IMR-90 (cell line): ENCODE data around the gene CYB561A3. TPM values are rescaled to one million over a fixed set of nuclear protein-coding genes. Genes with fewer than 3 reads are reported as not detected.

ENCODE experiments used
- ATAC-seq: fragments of 200-7000 bp; cut with Tn5 transposase; 2 replicates; pipeline ENCODE4 v1.9.1; 2020; ENCODE audit warnings: low read depth, mild to moderate bottlenecking, moderate library complexity
- BruUV-seq: library from RNA; stranded (reverse); fragments of 400-500 nt; replicated peaks from 2 replicates; lab custom pipeline; 2021; lab: Mats Ljungman, UMichigan
- CTCF ChIA-PET: fragments of 300-600 bp; formaldehyde crosslinking; extraction: SDS; loops from one replicate; lab custom pipeline; 2021; ENCODE audit warnings: antibody characterized with exemption; lab: Yijun Ruan, JAX
- POLR2A ChIA-PET: fragments of 300-600 bp; sonication (Branson Sonifier 250); formaldehyde crosslinking; loops from one replicate; lab custom pipeline; 2022; ENCODE audit warnings: antibody characterized with exemption; ENCODE audit not compliant: unreplicated experiment; lab: Charles Lee
- DNase-seq: peaks from one replicate; pipeline ENCODE4 v3.0.0; 2013
- H2AFZ ChIP-seq: replicated peaks from 2 replicates; pipeline ENCODE3; 2013; ENCODE audit warnings: low read length, mild to moderate bottlenecking; ENCODE audit not compliant: poor library complexity
- H2AK5ac ChIP-seq: 2 replicates; pipeline ENCODE4 v1.6.1; 2013; ENCODE audit warnings: low read depth, low read length, inconsistent platforms
- H2AK9ac ChIP-seq: replicated peaks from 2 replicates; pipeline ENCODE3; 2013; ENCODE audit warnings: mild to moderate bottlenecking, low read depth, low read length, moderate library complexity; ENCODE audit not compliant: poor library complexity
- H2BK120ac ChIP-seq: 2 replicates; pipeline ENCODE4 v1.6.1; 2013; ENCODE audit warnings: low read depth, low read length, inconsistent platforms
- H2BK15ac ChIP-seq: 3 replicates; pipeline ENCODE4 v1.6.1; 2013; ENCODE audit warnings: low read depth, low read length, inconsistent platforms
- H2BK20ac ChIP-seq: 2 replicates; pipeline ENCODE4 v1.6.1; 2013; ENCODE audit warnings: low read depth, mild to moderate bottlenecking, inconsistent platforms, low read length, moderate library complexity
- H2BK5ac ChIP-seq: 2 replicates; pipeline ENCODE4 v1.6.1; 2013; ENCODE audit warnings: mild to moderate bottlenecking, low read depth, low read length, inconsistent platforms; ENCODE audit not compliant: poor library complexity, severe bottlenecking
- H3K14ac ChIP-seq: replicated peaks from 2 replicates; pipeline ENCODE4 v1.6.1; 2013; ENCODE audit warnings: low read depth, low read length, inconsistent platforms
- H3K18ac ChIP-seq: 2 replicates; pipeline ENCODE4 v1.6.1; 2013; ENCODE audit warnings: low read depth, low read length, control low read depth
- H3K23ac ChIP-seq: 2 replicates; pipeline ENCODE4 v1.6.1; 2013; ENCODE audit warnings: low read depth, low read length, inconsistent platforms
- H3K27ac ChIP-seq: 2 replicates; pipeline ENCODE4 v1.5.1; 2013; ENCODE audit warnings: mild to moderate bottlenecking, control low read depth, low read length; ENCODE audit not compliant: insufficient read depth
- H3K27me3 ChIP-seq: 2 replicates; pipeline ENCODE4 v1.6.1; 2013; ENCODE audit warnings: low read length; ENCODE audit not compliant: control insufficient read depth, insufficient read depth
- H3K36me3 ChIP-seq: 2 replicates; pipeline ENCODE4 v1.6.1; 2013; ENCODE audit warnings: low read length, mixed read lengths; ENCODE audit not compliant: control insufficient read depth, insufficient read depth
- H3K4ac ChIP-seq: 2 replicates; pipeline ENCODE4 v1.6.1; 2013; ENCODE audit warnings: low read depth, low read length, inconsistent platforms
- H3K4me1 ChIP-seq: 2 replicates; pipeline ENCODE4 v1.6.1; 2013; ENCODE audit warnings: low read length, mixed read lengths; ENCODE audit not compliant: control insufficient read depth, insufficient read depth
- H3K4me2 ChIP-seq: 2 replicates; pipeline ENCODE4 v1.6.1; 2013; ENCODE audit warnings: low read depth, mild to moderate bottlenecking, control low read depth, low read length, moderate library complexity
- H3K4me3 ChIP-seq: 2 replicates; pipeline ENCODE4 v1.5.1; 2013; ENCODE audit warnings: low read depth, mild to moderate bottlenecking, control low read depth, low read length, moderate library complexity; ENCODE audit not compliant: insufficient read depth
- H3K56ac ChIP-seq: 2 replicates; pipeline ENCODE4 v1.6.1; 2013; ENCODE audit warnings: low read length, inconsistent platforms; ENCODE audit not compliant: insufficient read depth; ENCODE audit errors: extremely low read depth
- H3K79me1 ChIP-seq, 2 experiments: 2 replicates each; pipeline ENCODE4 v1.6.1; 2013; ENCODE audit warnings: low read length in 2 of 2, inconsistent platforms in 1 of 2, low read depth in 1 of 2
- H3K9ac ChIP-seq: 2 replicates; pipeline ENCODE4 v1.6.1; 2013; ENCODE audit warnings: low read depth, low read length, control low read depth
- H3K9me1 ChIP-seq: 2 replicates; pipeline ENCODE4 v1.6.1; 2013; ENCODE audit warnings: low read length, inconsistent platforms; ENCODE audit not compliant: insufficient read depth
- H3K9me3 ChIP-seq: 2 replicates; pipeline ENCODE4 v1.6.1; 2013; ENCODE audit warnings: low read length; ENCODE audit not compliant: control insufficient read depth, insufficient read depth
- H4K20me1 ChIP-seq: 2 replicates; pipeline ENCODE4 v1.6.1; 2013; ENCODE audit warnings: low read length, inconsistent platforms; ENCODE audit not compliant: insufficient read depth
- H4K5ac ChIP-seq: 2 replicates; pipeline ENCODE4 v1.6.1; 2013; ENCODE audit warnings: mild to moderate bottlenecking, low read depth, low read length, control low read depth
- H4K8ac ChIP-seq, 2 experiments: 2 replicates each; pipeline ENCODE4 v1.6.1; 2013; ENCODE audit warnings: low read depth in 2 of 2, low read length in 2 of 2, control low read depth in 1 of 2, inconsistent platforms in 1 of 2
- H4K91ac ChIP-seq: 2 replicates; pipeline ENCODE4 v1.6.1; 2013; ENCODE audit warnings: low read depth, low read length, inconsistent platforms; ENCODE audit not compliant: insufficient read depth
- BHLHE40 ChIP-seq: fragments of 150-350 bp; IDR thresholded peaks from 2 replicates; pipeline ENCODE4 v1.6.1; 2016; ENCODE audit warnings: mild to moderate bottlenecking, low read depth, low read length
- CEBPB ChIP-seq: IDR thresholded peaks from 2 replicates; pipeline ENCODE4 v1.6.1; 2012; ENCODE audit warnings: low read depth, low read length, improper control_type of control experiment
- CHD1 ChIP-seq: IDR thresholded peaks from 2 replicates; pipeline ENCODE4 v1.6.1; 2012; ENCODE audit warnings: low read depth, low read length, improper control_type of control experiment
- CTCF ChIP-seq: conservative IDR thresholded peaks from 2 replicates; pipeline ENCODE4 v1.5.1; 2012; ENCODE audit warnings: mild to moderate bottlenecking, low read depth, low read length, improper control_type of control experiment
- ELK1 ChIP-seq: fragments of 150-350 bp; IDR thresholded peaks from 2 replicates; pipeline ENCODE4 v1.6.1; 2016; ENCODE audit warnings: low read depth, mild to moderate bottlenecking, low read length, moderate library complexity, borderline replicate concordance
- FOS ChIP-seq: fragments of 150-350 bp; IDR thresholded peaks from 2 replicates; pipeline ENCODE4 v1.6.1; 2016; ENCODE audit warnings: low read depth, low read length
- MAFK ChIP-seq: IDR thresholded peaks from 2 replicates; pipeline ENCODE4 v1.6.1; 2012; ENCODE audit warnings: low read depth, low read length, improper control_type of control experiment
- MAZ ChIP-seq: IDR thresholded peaks from 2 replicates; pipeline ENCODE4 v1.6.1; 2012; ENCODE audit warnings: low read depth, mild to moderate bottlenecking, low read length, improper control_type of control experiment, moderate library complexity, borderline replicate concordance
- MXI1 ChIP-seq: IDR thresholded peaks from 2 replicates; pipeline ENCODE4 v1.6.1; 2012; ENCODE audit warnings: low read depth, mild to moderate bottlenecking, low read length, moderate library complexity, borderline replicate concordance
- NFE2L2 ChIP-seq: fragments of 150-350 bp; IDR thresholded peaks from 2 replicates; pipeline ENCODE4 v1.6.1; 2016; ENCODE audit warnings: low read depth, mild to moderate bottlenecking, low read length
- POLR2A ChIP-seq: IDR thresholded peaks from 2 replicates; pipeline ENCODE4 v1.6.1; 2012; ENCODE audit warnings: mild to moderate bottlenecking, low read depth, low read length
- RAD21 ChIP-seq: IDR thresholded peaks from 2 replicates; pipeline ENCODE4 v1.6.1; 2012; ENCODE audit warnings: low read length, improper control_type of control experiment
- RCOR1 ChIP-seq: IDR thresholded peaks from 2 replicates; pipeline ENCODE4 v1.6.1; 2012; ENCODE audit warnings: mild to moderate bottlenecking, low read length, improper control_type of control experiment; ENCODE audit not compliant: insufficient replicate concordance
- RFX5 ChIP-seq: IDR thresholded peaks from 2 replicates; pipeline ENCODE4 v1.8.0; 2012; ENCODE audit warnings: low read depth, mild to moderate bottlenecking, low read length, moderate library complexity
- SMC3 ChIP-seq: fragments of 150-350 bp; IDR thresholded peaks from 2 replicates; pipeline ENCODE4 v1.6.1; 2016; ENCODE audit warnings: low read depth, mild to moderate bottlenecking, antibody characterized with exemption, low read length, moderate library complexity
- USF2 ChIP-seq: fragments of 150-350 bp; IDR thresholded peaks from 2 replicates; pipeline ENCODE4 v1.6.1; 2017; ENCODE audit warnings: mild to moderate bottlenecking, antibody characterized with exemption, low read length, low read depth
- WGBS, 2 experiments: methylation state at CpG; one replicate each; pipeline versions ENCODE4 v1.1.5 to v1.1.7; 2013; ENCODE audit warnings: missing lambda C conversion rate in 2 of 2; ENCODE audit not compliant: insufficient read length in 1 of 2; ENCODE audit errors: extremely low coverage in 2 of 2; 5-methylcytosine and 5-hydroxymethylcytosine counted together
- dilution Hi-C: fragments of 300-500 bp; cut with HindIII; formaldehyde crosslinking; loops from one replicate; pipeline ENCODE4 v1.14.3; 2018; ENCODE audit warnings: low sequenced_read_pairs; ENCODE audit not compliant: unreplicated experiment
- in situ Hi-C: fragments of 300-500 bp; cut with MboI; formaldehyde crosslinking; loops from 3 replicates; pipeline ENCODE4 v1.14.3; 2019; ENCODE audit warnings: low sequenced_read_pairs, inconsistent platforms, mixed read lengths
- intact Hi-C: fragments of 100-400 bp; cut with micrococcal nuclease; formaldehyde crosslinking; loops from 2 replicates; pipeline ENCODE4 v1.10.0; 2022
- polyA plus RNA-seq, 3 experiments: library from polyadenylated mRNA; depleted of rRNA; stranded (reverse); fragments of >200 nt; gene quantifications; 2 replicates each; pipeline ENCODE4 v1.2.3, GENCODE V29; 2012; ENCODE audit warnings: low replicate concordance in 1 of 3
- total RNA-seq: library from RNA; depleted of rRNA; stranded (reverse); fragments of >200 nt; gene quantifications from 2 replicates; pipeline ENCODE4 v1.2.3, GENCODE V29; 2012

CYB561A3 gene
- total and polyA plus RNA-seq, 2 of the 4 experiments (the other 2 are of a cell fraction), result 13.6 to 39.2 TPM

GRCh38 chr11:61339490-61339878 lies 22.2 kb downstream of the CYB561A3 start:
- BruUV-seq, result no TSS peak
- POLR2A ChIA-PET, result no interaction called here

More at GRCh38 chr11:61339490-61339878, 22.2 kb downstream of the CYB561A3 start:
- no peak overlapping the region for H3K18ac ChIP-seq
- H3K56ac ChIP-seq, result no peak overlapping the region
- no peak overlapping the region for H3K4ac ChIP-seq
- H3K9ac ChIP-seq, result no peak overlapping the region
- H2AK5ac ChIP-seq, result no peak overlapping the region
- H3K36me3 ChIP-seq, result peaks cover 14% of the 10 kb centered on the region
- TF ChIP-seq RFX5 (no peak), MAZ (no peak), SMC3 (no peak), USF2 (no peak), POLR2A (no peak), RAD21 (no peak), RCOR1 (no peak), MAFK (no peak), ELK1 (no peak), BHLHE40 (no peak), FOS (no peak), NFE2L2 (no peak), MXI1 (no peak), CEBPB (no peak), CHD1 (no peak), CTCF (no peak)
- H4K20me1 ChIP-seq, result no peaks in the 10 kb centered on the region
- H3K27ac ChIP-seq, result no peak overlapping the region
- H3K4me1 ChIP-seq, result peaks cover 2% of the 10 kb centered on the region
- CTCF ChIA-PET, result no interaction called here
- no peak overlapping the region for H3K14ac ChIP-seq
- H2BK120ac ChIP-seq, result no peak overlapping the region
- H4K5ac ChIP-seq, result no peak overlapping the region
- H2BK15ac ChIP-seq, result no peak overlapping the region
- no peak overlapping the region for H4K91ac ChIP-seq
- H4K8ac ChIP-seq, result no peak overlapping the region
- DNase-seq, result no peak
- no peak overlapping the region for H3K4me2 ChIP-seq
- H2BK5ac ChIP-seq, result no peak overlapping the region
- no peak overlapping the region for H2BK20ac ChIP-seq
- peak overlapping the region; percentile 42 for H2AK9ac ChIP-seq
- in situ Hi-C loops (loop anchor here (5.0 kb wide), 1 partner anchor 48 kb away; no protein-coding TSS in a partner anchor), intact Hi-C loops (loop anchor here (10.0 kb wide), 1 partner anchor 295 kb away; no protein-coding TSS in a partner anchor), dilution Hi-C loops (no loop called here)
- H2AFZ ChIP-seq, result peak overlapping the region; percentile 32
- WGBS, 2 experiments, result 86% methylated on average over 3 of the region's 4 CpGs; no CpG with 5 or more reads in 1 of the 2 experiments
- H3K27me3 ChIP-seq, result no peaks in the 10 kb centered on the region
- ATAC-seq, result no peak
- H3K9me3 ChIP-seq, result no peaks in the 10 kb centered on the region
- H3K23ac ChIP-seq, result no peak overlapping the region
- peaks cover 0 to 1% of the 10 kb centered on the region in 2 experiments; a peak in 2 of 4 replicates for H3K79me1 ChIP-seq
- no peak overlapping the region for H3K4me3 ChIP-seq
- H3K9me1 ChIP-seq, result peaks cover 2% of the 10 kb centered on the region; the same call in 1 of the 2 replicates
